ENCODE results near the gene ZYG11A.

- TF ChIP-seq CTCF (IDR thresholded peaks at IDR 0.05) = no peak
- TF ChIP-seq NFYB (CRISPR knock-in tag; conservative IDR thresholded peaks at IDR 0.05; ENCODE audit: low read depth) = no peak
- TF ChIP-seq NR3C1 (CRISPR knock-in tag; conservative IDR thresholded peaks at IDR 0.05; ENCODE audit: low read depth) = no peak
- TF ChIP-seq ATF3 (CRISPR knock-in tag; conservative IDR thresholded peaks at IDR 0.05) = no peak
- TF ChIP-seq HMGXB4 (CRISPR knock-in tag; IDR thresholded peaks at IDR 0.05) = no peak
Observed at GRCh38 chr1:52904208-52904926, 61.8 kb downstream of the ZYG11A start.

All from WTC11 (cell line).